Activated CD8-positive, alpha-beta memory T cell treated with anti-CD3 and anti-CD28 coated beads, Interleukin-2, amount 50 U/mL, for 48 hours (primary cell): Measurements from ENCODE around the gene EHBP1L1.

Source experiments
- DNase-seq: peaks from one replicate; pipeline ENCODE4 v3.0.0-alpha.2; 2020

EHBP1L1 gene

DNA sequence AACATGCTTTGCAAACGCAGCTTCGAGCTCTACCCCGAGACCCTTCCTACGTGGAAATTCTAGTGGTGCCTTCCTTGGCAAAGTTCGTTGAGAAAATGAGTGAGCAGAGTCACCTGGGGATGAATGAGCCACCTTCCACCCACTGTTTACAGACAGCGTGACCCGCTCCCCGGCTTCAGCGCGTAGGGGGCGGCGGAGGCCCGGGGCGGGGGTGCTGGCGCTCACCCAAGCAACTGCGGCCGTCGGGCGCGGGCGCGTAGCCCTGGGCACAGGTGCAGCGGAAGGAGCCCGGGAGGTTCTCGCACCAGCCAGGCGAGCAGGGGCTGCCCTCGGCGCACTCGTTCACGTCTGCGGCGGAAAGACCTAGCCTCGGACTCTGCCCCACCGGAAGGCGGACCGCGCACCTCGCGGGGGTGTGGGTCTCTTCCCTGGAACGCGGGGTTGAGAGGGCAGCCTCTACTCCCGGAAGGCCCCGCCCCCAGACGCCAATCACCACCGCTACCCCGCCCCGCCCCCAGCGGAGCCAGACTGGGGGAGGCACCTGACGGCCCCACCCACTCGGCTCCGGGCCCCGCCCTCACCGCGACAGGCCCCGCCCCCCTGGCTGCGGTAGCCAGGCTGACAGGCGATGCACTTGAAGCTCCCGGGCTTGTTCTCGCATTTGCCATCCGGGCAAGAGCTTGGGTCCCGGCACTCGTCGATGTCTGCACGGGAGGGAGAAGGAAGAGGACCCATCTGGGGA lies 29.5 kb upstream of the EHBP1L1 start:
- peak; percentile 100 for DNase-seq

- no peak for DNase-seq
Measured at GRCh38 chr11:65547446-65548125, 28.3 kb upstream of the EHBP1L1 start.

- no peak for DNase-seq
Measured at GRCh38 chr11:65548395-65548794, 27.5 kb upstream of the EHBP1L1 start.

- DNase-seq: no peak
Measured at GRCh38 chr11:65549096-65549495, 26.8 kb upstream of the EHBP1L1 start.

GRCh38 chr11:65551572-65552387 lies 24.1 kb upstream of the EHBP1L1 start:
- no peak for DNase-seq

DNA sequence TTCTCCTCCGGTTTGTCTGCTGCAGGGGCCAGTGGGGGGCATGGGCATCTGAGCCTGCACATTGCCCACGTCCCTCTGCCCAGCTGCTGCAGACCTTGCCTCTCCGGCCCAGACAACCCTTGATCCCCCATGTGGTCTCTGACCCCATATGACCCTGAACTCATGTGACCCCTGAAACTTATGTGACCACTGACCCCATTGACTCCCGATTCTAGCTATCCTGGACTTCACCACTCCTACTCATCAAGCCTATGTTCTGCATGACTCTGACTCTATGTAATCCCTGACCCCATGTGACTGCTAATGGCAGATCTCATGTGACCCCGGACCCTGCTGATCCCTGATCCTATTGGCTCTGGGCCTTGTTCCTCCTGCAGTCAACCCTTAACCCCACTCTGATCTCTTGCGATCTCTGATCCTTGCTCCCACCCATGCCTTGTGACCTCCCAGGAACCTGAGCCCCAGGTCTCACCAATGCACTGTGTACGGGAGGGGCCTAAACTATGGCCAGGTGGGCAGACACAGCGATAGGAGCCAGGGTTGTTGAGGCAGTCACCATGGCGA lies 23.4 kb upstream of the EHBP1L1 start:
- no peak for DNase-seq

DNA sequence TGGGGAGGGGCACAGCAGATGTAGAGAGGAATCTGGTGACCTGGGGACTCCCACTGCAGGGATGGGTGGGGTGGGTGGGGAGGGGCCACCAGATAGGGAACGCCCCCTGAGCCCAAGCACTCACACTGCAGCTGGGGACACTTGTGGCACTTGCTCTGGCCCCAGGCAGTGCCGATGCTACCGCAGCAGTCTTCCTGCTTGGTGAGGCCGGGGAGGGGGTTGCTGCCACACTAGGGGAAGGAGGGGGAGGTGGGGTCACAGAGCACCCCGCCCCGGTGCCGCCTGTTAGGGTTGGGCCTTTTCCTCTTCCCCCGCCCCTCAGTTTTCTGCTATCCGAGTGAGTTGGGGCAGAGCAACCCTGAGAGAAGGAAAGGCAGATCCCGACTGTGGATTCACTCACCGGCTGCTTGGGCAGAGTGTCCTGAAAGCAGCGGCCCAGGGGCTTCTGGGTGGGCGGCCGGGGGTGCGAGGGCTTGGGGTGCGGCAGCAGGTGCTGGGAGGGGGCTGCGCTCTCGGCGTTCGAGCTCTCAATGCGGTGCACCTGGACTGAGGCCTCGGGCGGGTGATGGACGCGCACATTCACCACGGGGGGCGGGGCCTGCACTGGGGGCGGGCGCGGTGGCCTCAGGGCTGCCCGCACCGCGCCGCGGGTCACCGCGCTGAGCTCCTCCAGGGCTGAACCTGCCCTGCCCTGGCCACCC lies 22.4 kb upstream of the EHBP1L1 start:
- DNase-seq: no peak

DNA sequence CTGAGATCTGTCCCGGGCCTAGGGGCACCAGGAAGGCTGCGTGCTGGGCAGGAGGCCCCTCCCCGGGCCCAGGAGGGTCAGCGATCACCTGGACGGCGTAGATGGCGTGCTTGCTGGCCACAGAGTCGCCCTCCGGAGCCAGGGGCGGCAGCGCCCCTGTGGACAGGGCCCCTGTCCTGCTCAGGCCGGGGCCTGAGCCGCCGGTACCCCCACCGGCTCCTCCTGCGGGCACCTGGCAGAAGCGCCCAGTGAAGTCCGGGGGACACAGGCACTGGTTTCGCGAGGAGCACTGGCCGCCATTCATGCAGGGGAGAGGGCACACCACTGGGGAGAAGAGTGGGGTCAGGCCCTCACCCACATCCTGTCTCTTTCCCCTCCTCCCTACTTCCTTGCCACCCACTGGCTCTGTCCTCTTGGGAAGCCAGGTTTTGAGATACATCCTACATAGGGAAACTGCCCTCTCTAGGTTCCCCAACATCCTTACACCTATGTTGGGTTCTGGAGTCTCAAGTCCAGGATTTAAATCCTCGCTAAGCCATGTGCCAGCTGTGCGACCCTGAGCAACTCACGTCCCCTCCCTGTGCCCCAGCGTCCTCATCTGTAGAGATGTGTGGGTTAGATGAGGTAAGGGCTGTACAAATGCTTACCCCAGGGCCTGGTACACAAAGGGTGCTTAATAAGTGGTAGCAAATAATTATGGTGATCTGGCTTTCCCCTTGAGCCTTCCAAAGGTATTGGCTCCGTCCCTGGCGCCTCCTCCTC lies 21.6 kb upstream of the EHBP1L1 start:
- DNase-seq: no peak

DNA sequence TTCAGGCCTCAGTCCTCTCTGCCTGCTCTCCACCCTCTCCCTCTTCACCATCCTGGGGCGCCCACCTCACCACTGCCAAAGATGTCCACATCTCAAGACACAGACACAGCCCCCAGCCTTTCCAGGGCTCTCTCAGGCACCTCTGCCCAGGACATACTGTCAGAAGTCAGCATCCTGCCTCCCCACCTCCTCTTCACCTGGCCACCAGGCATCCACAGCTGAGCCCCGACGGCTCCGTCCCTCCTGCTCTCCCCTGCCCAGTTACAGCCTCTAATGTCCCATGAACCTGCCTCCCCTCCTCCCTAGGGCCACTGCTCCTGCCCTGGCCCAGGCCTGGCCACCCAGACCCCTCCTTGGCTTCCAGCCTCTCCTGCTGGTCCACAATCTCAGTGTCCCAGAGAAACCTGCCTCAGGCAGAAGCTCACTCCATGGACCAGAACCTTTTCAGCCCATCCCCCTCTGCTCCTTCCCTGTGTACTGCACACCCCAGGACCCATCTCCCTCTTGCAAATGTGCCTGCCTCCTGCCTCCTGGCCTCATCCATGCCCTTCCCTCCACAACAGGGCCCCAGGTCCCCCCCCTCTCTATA lies 20.9 kb upstream of the EHBP1L1 start:
- DNase-seq: no peak

- no peak for DNase-seq
Measured at GRCh38 chr11:65555693-65556231, 20.1 kb upstream of the EHBP1L1 start.

GRCh38 chr11:65556470-65557279 lies 19.2 kb upstream of the EHBP1L1 start:
- no peak for DNase-seq

GRCh38 chr11:65557280-65558001 lies 18.4 kb upstream of the EHBP1L1 start:
- DNase-seq: no peak

DNA sequence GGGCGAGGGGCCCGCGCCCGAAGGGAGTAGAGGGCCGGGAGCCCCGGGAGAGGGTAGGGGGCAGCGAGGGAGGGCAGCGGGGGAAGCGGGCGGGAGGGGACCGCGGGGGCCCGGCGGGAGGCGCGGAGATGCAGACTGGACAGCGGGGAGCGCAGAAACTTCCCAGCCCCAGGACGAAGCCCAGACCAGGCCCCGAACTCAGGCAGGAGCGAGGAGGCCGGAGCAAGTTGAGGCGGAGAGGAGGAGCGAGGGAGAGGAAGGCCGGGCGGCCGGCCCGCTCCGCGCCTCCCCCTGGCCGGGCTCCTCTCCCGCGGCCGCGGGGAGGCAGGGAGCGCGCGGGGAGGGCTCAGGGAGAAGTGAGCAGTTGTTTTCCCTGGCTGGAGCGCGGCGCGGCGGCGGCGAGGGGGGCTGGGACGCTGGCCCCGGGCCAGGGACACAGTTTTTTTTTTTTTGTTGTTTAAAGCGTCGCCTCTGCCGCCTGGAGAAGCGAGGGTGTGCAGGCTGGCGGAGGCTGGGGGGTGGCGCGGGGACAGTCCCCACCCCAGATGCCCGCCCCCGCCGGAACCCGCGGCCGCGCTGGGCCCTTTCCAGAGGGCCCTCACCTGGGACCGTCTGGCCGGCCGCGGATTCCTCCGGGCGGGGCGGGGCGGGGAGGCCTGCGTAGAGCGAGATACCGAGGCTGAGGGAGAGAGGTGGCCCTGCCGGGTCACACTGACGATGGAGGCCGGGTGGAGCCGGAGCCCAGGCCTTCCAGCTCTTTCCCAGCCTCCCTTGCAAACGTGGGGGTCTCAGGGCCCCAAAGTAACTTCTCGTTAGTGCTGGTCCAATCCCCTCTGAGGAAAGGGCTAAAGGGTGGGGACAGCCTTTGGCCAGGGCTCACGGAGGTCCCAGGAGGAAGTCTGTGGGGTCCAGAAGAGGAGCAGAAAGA lies 17.6 kb upstream of the EHBP1L1 start, which contains the start of gene LTBP3:
Gene LTBP3, minus strand, starts transcription at position 358 of the 928 bp plus-strand sequence. CDS start 400 bp downstream, outside the sequence.
- no peak for DNase-seq

DNA sequence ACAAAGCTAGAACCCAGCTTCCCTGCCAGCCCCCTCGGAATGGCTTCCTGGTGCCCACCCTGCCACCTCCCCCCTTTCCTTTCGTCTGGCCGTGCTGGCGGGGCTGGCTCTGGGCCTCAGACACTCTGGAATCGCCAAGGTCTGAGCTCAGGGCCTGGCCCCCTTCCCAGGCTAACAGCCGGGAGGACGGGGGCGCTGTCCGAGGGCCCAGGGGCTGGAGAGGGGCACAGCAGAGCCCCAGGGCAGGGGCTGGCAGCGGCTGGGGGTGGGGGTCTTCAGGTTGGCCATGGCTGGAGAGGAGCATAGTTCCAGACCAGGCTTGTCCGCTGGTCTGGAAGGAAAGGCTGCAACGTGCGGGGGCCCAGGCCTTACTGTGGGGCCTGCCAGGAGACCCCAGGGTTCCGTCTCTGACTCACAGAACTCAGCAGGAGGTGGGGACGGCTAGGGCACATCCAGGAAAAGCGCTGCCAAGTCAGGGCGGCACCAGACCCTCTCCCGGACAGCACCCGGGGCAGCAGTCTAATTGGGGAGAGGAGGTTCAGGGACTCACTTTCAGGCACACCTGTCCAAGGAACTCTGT lies 16.8 kb upstream of the EHBP1L1 start:
- DNase-seq: no peak

GRCh38 chr11:65559535-65559934 lies 16.3 kb upstream of the EHBP1L1 start:
- DNase-seq: no peak

GRCh38 chr11:65559951-65560537 lies 15.8 kb upstream of the EHBP1L1 start:
- DNase-seq: no peak
